Prostate gland (tissue), 2 donors: ENCODE results near the gene CUX1.

Experiments
- CTCF ChIP-seq, 4 experiments: fragments of 200-600 bp in 2 of 4; fragments of 450-650 bp in 2 of 4; sonication (generic) in 2 of 4; IDR thresholded peaks; 1 replicate in 3 of 4; 2 replicates in 1 of 4; pipeline ENCODE4 v1.5.1; 2016 to 2019; ENCODE audit warnings: antibody characterized with exemption in 4 of 4, mild to moderate bottlenecking in 2 of 4, moderate library complexity in 2 of 4
- POLR2A ChIP-seq: fragments of 450-650 bp; IDR thresholded peaks from one replicate; pipeline ENCODE4 v1.6.1; 2016; ENCODE audit warnings: antibody characterized with exemption, mild to moderate bottlenecking

- TF ChIP-seq CTCF (IDR thresholded peaks at IDR 0.05), result no peak
- no peak for TF ChIP-seq POLR2A
These were observed 449.1 kb downstream of the CUX1 start for GRCh38 chr7:102266541-102266940.
